Measurements from ENCODE around the gene CACNA1B. TPM values are rescaled to one million over a fixed set of nuclear protein-coding genes. Genes with fewer than 3 reads are reported as not detected.

CACNA1B gene
- total RNA-seq, 1 donor from 2014 or later = 0.07 TPM

- no peak for DNase-seq (ENCODE audit: low read depth, low spot score)
These were observed 40.9 kb downstream of the CACNA1B start for GRCh38 chr9:137918331-137919094.

GRCh38 chr9:137919095-137919465, 41.5 kb downstream of the CACNA1B start:
- DNase-seq (ENCODE audit: low read depth, low spot score) = no peak

GRCh38 chr9:137919649-137920141, 42.1 kb downstream of the CACNA1B start:
- no peak for DNase-seq (ENCODE audit: low read depth, low spot score)

- DNase-seq (ENCODE audit: low read depth, low spot score) = no peak
These were observed 43.2 kb downstream of the CACNA1B start for GRCh38 chr9:137920753-137921152.

GRCh38 chr9:137924169-137924568, 46.6 kb downstream of the CACNA1B start:
- no peak for DNase-seq (ENCODE audit: low read depth, low spot score)

GRCh38 chr9:137924761-137925369, 47.3 kb downstream of the CACNA1B start:
- no peak for DNase-seq (ENCODE audit: low read depth, low spot score)

GRCh38 chr9:137943655-137944054, 66.1 kb downstream of the CACNA1B start:
- no peak for DNase-seq (ENCODE audit: low read depth, low spot score)

GRCh38 chr9:137945581-137945980, 68.0 kb downstream of the CACNA1B start:
- no peak for DNase-seq (ENCODE audit: low read depth, low spot score)

GRCh38 chr9:137946993-137947392, 69.4 kb downstream of the CACNA1B start:
- DNase-seq (ENCODE audit: low read depth, low spot score) = no peak

GRCh38 chr9:137948642-137949041, 71.1 kb downstream of the CACNA1B start:
- no peak for DNase-seq (ENCODE audit: low read depth, low spot score)

GRCh38 chr9:137949260-137949659, 71.7 kb downstream of the CACNA1B start:
- no peak for DNase-seq (ENCODE audit: low read depth, low spot score)

- DNase-seq (ENCODE audit: low read depth, low spot score) = no peak
These were observed 73.5 kb downstream of the CACNA1B start for GRCh38 chr9:137951107-137951506.

- no peak for DNase-seq (ENCODE audit: low read depth, low spot score)
These were observed 74.3 kb downstream of the CACNA1B start for GRCh38 chr9:137951597-137952490.

GRCh38 chr9:137952976-137953666, 75.5 kb downstream of the CACNA1B start:
- no peak for DNase-seq (ENCODE audit: low read depth, low spot score)

GRCh38 chr9:137953683-137954438, 76.3 kb downstream of the CACNA1B start:
- no peak for DNase-seq (ENCODE audit: low read depth, low spot score)

GRCh38 chr9:137955224-137955570, 77.6 kb downstream of the CACNA1B start:
- no peak for DNase-seq (ENCODE audit: low read depth, low spot score)

GRCh38 chr9:137955586-137955985, 78.0 kb downstream of the CACNA1B start:
- no peak for DNase-seq (ENCODE audit: low read depth, low spot score)

- DNase-seq (ENCODE audit: low read depth, low spot score) = no peak
These were observed 78.5 kb downstream of the CACNA1B start for GRCh38 chr9:137956039-137956438.

- no peak for DNase-seq (ENCODE audit: low read depth, low spot score)
These were observed 79.3 kb downstream of the CACNA1B start for GRCh38 chr9:137956688-137957385.

Measured in pulmonary artery endothelial cell (primary cell).